Measurements from ENCODE around the gene PVRIG.
"Not testable (repeated sequence)": the region's sequence is repeated elsewhere in the genome, so short reads cannot be mapped to it uniquely, and the experiment has no call there.

Gene PVRIG

DNA sequence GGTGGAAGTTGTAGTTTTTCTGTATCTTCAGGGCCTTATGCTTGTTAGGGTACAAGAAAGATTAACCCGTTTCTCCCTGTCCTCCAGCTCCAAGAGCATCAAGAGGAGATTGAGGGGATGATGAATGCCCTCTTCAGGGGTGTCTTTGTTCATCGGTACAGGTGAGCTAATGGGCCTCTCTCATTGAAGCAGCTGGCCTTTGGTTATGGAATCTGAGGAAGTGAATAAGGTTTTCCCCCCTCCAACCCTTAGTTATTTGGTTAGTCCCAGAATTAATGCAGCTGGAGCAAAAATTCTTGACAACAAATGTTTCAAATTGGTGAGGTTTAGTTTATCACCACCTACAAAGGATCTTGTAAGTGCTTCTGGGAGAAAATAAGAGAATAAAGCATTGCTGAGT lies 24.5 kb upstream of the PVRIG start:
- DNase-seq (ENCODE audit: low read depth) = no peak

- DNase-seq (ENCODE audit: low read depth) = not testable (repeated sequence)
These were observed 23.8 kb upstream of the PVRIG start for GRCh38 chr7:100195901-100196322.

- no peak for DNase-seq (ENCODE audit: low read depth)
These were observed 21.5 kb upstream of the PVRIG start for GRCh38 chr7:100198266-100198665.

DNA sequence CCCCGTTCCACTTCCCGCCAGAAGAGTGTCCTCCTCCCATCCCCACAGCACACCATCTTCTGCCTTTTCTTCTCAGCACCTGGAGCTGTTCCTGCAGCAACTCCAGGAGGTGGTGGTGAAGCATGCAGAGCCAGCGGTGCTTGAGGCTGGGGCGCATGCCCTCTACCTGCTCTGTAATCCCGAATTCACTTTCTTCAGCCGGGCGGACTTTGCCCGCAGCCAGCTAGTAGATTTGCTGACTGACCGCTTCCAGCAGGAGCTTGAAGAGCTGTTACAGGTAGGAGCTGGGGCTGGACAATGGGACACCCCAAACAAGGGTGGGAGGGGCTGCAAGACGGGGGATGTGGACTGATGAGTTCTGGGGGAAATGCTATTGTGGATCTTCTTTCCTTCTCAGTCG lies 19.1 kb upstream of the PVRIG start:
- DNase-seq (ENCODE audit: low read depth) = no peak

GRCh38 chr7:100204454-100204853 lies 15.3 kb upstream of the PVRIG start:
- DNase-seq (ENCODE audit: low read depth) = no peak

- no peak for DNase-seq (ENCODE audit: low read depth)
These were observed 10.8 kb upstream of the PVRIG start for GRCh38 chr7:100208911-100209408.

DNA sequence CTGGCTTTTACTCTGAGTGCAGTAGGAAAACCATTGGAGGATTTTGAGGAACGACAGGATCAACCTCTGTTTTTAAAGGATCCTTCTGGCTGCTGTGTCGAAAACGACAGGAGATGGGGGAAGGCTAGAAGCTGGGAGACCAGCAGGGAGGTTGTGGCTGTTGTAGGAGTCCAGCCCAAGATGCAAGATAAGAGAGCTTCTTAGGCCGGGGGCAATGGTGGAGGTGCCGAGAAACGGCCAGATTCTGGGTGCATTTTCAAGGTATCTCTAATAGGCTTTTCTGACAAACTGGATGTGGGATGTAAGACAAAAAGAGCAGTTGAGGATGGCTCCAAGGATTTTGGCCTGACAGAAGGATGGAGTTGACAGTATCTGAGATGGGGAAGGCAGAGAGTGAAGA lies 10.3 kb upstream of the PVRIG start:
- DNase-seq (ENCODE audit: low read depth) = no peak

DNA sequence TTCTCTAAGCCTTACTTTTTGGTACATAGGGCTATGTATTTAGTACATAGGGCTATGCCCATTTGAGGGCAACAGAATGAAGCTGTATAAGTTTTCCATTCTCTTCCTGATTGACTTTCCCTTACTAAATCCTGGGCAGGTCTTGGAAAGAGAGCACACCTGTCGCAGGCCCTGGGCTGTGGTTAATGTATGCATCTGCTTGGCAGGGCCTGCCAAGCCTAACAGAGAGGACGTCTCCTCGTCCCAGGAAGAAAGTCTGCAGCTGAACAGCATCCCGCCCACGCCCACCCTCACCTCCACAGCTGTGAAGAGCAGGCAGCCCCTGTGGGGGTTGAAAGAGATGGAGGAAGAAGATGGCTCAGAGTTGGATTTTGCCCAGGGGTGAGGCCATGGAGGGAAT lies 8.9 kb upstream of the PVRIG start:
- no peak for DNase-seq (ENCODE audit: low read depth)

DNA sequence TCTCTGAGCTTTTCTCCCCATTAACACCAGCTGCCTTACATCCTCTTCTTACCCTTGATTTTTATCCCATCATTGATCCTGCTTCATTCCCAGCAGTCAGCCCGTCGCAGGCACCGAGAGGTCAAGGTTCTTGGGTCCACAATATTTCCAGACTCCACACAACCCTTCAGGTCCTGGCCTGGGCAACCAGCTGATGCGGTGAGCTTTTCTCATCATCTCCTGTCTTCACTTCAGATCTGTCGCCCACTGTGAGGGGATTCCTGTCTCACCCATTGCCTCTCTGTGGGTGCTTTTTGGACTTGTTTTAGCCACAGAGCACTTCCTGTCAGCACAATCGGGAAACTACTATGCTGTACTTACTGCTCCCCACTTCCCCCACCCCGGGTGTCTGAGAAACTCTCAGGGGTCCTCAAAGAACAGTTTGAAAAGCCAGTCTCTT lies 8.4 kb upstream of the PVRIG start:
- DNase-seq (ENCODE audit: low read depth) = no peak

- DNase-seq (ENCODE audit: low read depth) = no peak
These were observed 7.0 kb upstream of the PVRIG start for GRCh38 chr7:100212631-100213286.

GRCh38 chr7:100213672-100214071 lies 6.1 kb upstream of the PVRIG start:
- DNase-seq (ENCODE audit: low read depth) = no peak

DNA sequence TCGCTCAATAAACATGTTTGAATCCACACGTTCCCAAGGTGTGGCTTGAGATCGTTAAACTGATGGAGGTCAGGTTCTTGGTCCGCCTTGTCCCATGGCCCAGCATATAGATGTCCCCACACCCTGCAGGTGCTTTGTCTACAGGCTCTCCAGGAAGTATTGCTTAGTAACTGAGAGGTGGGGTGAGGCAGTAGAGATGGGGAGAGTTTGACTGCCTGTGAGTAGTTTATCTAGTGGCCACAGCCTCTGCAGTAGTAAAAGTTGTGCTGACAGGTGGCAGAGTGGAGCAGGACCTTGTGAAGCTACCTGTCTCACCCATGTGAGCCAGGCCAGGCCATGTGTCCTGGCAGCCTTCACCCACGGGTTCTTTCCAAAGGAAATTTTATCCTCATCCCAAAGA lies 5.4 kb upstream of the PVRIG start:
- not testable (repeated sequence) for DNase-seq (ENCODE audit: low read depth)

GRCh38 chr7:100215895-100216294 lies 3.9 kb upstream of the PVRIG start:
- no peak for DNase-seq (ENCODE audit: low read depth)

- DNase-seq (ENCODE audit: low read depth) = peak; percentile 75
These were observed 1.8 kb upstream of the PVRIG start for GRCh38 chr7:100217934-100218333.

DNA sequence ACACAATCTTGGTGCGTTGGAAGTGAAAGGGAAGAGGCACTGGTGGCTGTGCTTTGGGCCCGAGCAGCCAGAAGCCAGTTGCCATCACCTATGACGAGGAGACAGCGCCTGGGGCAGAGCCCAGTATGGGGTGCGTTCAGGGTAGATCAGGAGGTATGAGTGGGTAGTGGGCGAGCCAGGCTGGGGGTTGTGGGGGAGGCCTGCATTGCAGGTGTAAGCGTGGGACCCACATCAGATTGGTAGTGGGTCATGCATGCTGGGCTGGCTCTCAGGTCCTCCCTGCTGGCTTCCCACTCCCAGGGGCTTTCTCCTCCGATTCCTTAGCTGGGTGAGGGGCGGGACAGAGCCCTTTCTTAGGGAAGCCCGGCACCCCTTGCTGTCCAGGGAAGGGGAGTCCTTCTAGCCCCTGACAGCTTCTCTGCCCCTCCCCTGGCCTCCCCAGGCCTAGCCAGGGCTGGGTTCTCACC lies 445 bp upstream of the PVRIG start:
- DNase-seq (ENCODE audit: low read depth) = no peak

- DNase-seq (ENCODE audit: low read depth) = no peak
These were observed 959 bp downstream of the PVRIG start for GRCh38 chr7:100220586-100221230.

- DNase-seq (ENCODE audit: low read depth) = peak; percentile 65
These were observed 1.5 kb downstream of the PVRIG start for GRCh38 chr7:100221231-100221718.

GRCh38 chr7:100221767-100222444 lies 2.2 kb downstream of the PVRIG start:
- DNase-seq (ENCODE audit: low read depth) = no peak

DNA sequence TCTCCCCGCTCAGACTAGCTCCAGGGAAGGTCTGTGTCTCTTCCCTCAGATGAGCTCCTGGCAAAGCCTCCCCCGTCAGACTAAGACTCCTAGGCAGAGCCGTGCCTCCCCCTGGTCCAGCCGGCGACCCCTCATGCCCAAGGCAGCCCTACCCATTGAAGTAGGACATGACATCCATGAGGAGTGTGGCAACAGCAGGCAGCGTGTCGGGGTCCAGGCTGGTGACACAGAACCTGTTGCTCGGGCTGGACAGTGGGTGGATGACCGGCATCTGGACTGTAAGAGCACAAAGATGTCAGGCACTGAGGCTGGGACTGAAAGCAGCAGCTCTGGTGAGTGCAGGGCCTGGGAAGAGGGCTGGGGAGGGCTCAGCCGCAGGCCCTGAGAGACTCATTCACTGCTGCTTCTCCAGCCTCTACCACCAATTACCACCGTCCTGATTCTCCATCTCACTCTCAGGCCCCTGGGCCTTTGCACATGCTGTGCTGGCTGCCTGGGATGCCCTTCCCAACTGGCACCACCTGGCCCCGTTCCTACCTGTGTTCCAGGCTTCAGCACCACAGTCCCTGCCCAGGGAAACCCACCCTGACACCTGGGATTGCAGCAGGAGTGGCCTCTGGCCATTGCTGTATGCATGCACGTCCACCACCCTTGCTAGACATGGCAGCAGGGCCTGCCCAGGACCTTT lies 2.8 kb downstream of the PVRIG start:
- DNase-seq (ENCODE audit: low read depth) = no peak

- DNase-seq (ENCODE audit: low read depth) = not testable (repeated sequence)
These were observed 3.7 kb downstream of the PVRIG start for GRCh38 chr7:100223376-100223927.

- not testable (repeated sequence) for DNase-seq (ENCODE audit: low read depth)
These were observed 5.1 kb downstream of the PVRIG start for GRCh38 chr7:100224891-100225290.
